22Rv1 (cell line): ENCODE measurements around the gene ZNF337.

ENCODE experiments used
- CTCF ChIP-seq: fragments of 450-650 bp; IDR thresholded peaks from 2 replicates; pipeline ENCODE4 v1.5.1; 2017; ENCODE audit warnings: mild to moderate bottlenecking
- ZFX ChIP-seq: fragments of 450-650 bp; IDR thresholded peaks from 2 replicates; pipeline ENCODE4 v1.6.1; 2017; ENCODE audit warnings: antibody characterized with exemption, borderline replicate concordance

- TF ChIP-seq CTCF: no peak
- TF ChIP-seq ZFX: no peak
These were observed 66.7 kb downstream of the ZNF337 start for GRCh38 chr20:25629816-25630499.
